Osteocyte (in vitro differentiated cells): Measurements from ENCODE around the gene CFAP61. TPM values are rescaled to one million over a fixed set of nuclear protein-coding genes. Genes with fewer than 3 reads are reported as not detected.

Experiments
- DNase-seq: peaks from one replicate; pipeline ENCODE4 v3.0.0; 2021; ENCODE audit warnings: mixed read lengths; ENCODE audit not compliant: unreplicated experiment; ENCODE audit errors: extremely low spot score
- H3K27ac Mint-ChIP-seq: one replicate; pipeline ENCODE4 v1.8.0; 2021; ENCODE audit warnings: mild to moderate bottlenecking, mixed read lengths; ENCODE audit not compliant: unreplicated experiment
- H3K27me3 Mint-ChIP-seq: one replicate; pipeline ENCODE4 v1.8.0; 2021; ENCODE audit warnings: mixed read lengths; ENCODE audit not compliant: unreplicated experiment
- H3K36me3 Mint-ChIP-seq: one replicate; pipeline ENCODE4 v1.8.0; 2021; ENCODE audit warnings: mixed read lengths; ENCODE audit not compliant: unreplicated experiment
- H3K4me1 Mint-ChIP-seq: one replicate; pipeline ENCODE4 v1.8.0; 2021; ENCODE audit warnings: mixed read lengths; ENCODE audit not compliant: unreplicated experiment
- H3K4me3 Mint-ChIP-seq: one replicate; pipeline ENCODE4 v1.8.0; 2021; ENCODE audit warnings: mild to moderate bottlenecking, moderate library complexity, mixed read lengths; ENCODE audit not compliant: unreplicated experiment
- H3K9me3 Mint-ChIP-seq: one replicate; pipeline ENCODE4 v1.8.0; 2021; ENCODE audit warnings: mixed read lengths; ENCODE audit not compliant: unreplicated experiment
- CTCF ChIP-seq: fragments of 200-600 bp; sonication (generic); IDR thresholded peaks from 2 replicates; pipeline ENCODE4 v1.5.0; 2021; ENCODE audit warnings: antibody characterized with exemption, mild to moderate bottlenecking, moderate library complexity
- total RNA-seq: library from RNA; stranded (reverse); gene quantifications from 2 replicates; pipeline ENCODE4 v1.2.1, GENCODE V29; 2021

Gene CFAP61
- total RNA-seq, 1 donor from 2014 or later: not detected

GRCh38 chr20:20010639-20011500 lies 41.5 kb upstream of the CFAP61 start:
- peaks cover 16% of the 10 kb centered on the region for H3K4me1 Mint-ChIP-seq
- no peak for TF ChIP-seq CTCF
- H3K4me3 Mint-ChIP-seq: peak overlapping the region; percentile 48
- no peaks in the 10 kb centered on the region for H3K27me3 Mint-ChIP-seq
- DNase-seq: no peak
- H3K27ac Mint-ChIP-seq: peak overlapping the region; percentile 86
- no peaks in the 10 kb centered on the region for H3K36me3 Mint-ChIP-seq
- H3K9me3 Mint-ChIP-seq: no peaks in the 10 kb centered on the region

GRCh38 chr20:20012541-20012940 lies 39.8 kb upstream of the CFAP61 start:
- Mint-ChIP-seq H3K36me3 (no peaks in the 10 kb centered on the region), H3K9me3 (no peaks in the 10 kb centered on the region), H3K4me3 (no peak overlapping the region), H3K4me1 (peaks cover 22% of the 10 kb centered on the region), H3K27me3 (no peaks in the 10 kb centered on the region), H3K27ac (no peak overlapping the region)
- TF ChIP-seq CTCF: no peak
- DNase-seq: no peak

- no peak for DNase-seq
- Mint-ChIP-seq H3K9me3 (no peaks in the 10 kb centered on the region), H3K4me3 (no peak overlapping the region), H3K27me3 (no peaks in the 10 kb centered on the region), H3K36me3 (peaks cover 6% of the 10 kb centered on the region), H3K4me1 (peaks cover 41% of the 10 kb centered on the region), H3K27ac (no peak overlapping the region)
- no peak for TF ChIP-seq CTCF
Measured at GRCh38 chr20:20014659-20015058, 37.7 kb upstream of the CFAP61 start.

GRCh38 chr20:20017001-20017843 lies 35.1 kb upstream of the CFAP61 start, which contains the start of gene NAA20:
Gene NAA20 (plus strand): TSS chr20:20017362. CDS start chr20:20017397, 35 bp downstream.
- TF ChIP-seq CTCF: peak; percentile 68
- H3K27me3 Mint-ChIP-seq: no peaks in the 10 kb centered on the region
- peaks cover 14% of the 10 kb centered on the region for H3K36me3 Mint-ChIP-seq
- peaks cover 42% of the 10 kb centered on the region for H3K4me1 Mint-ChIP-seq
- H3K4me3 Mint-ChIP-seq: peak within 1 kb of the TSS; percentile 87
- DNase-seq: peak; percentile 96
- H3K9me3 Mint-ChIP-seq: no peaks in the 10 kb centered on the region
- H3K27ac Mint-ChIP-seq: peak within 1 kb of the TSS; percentile 94

- TF ChIP-seq CTCF: no peak
- H3K4me1 Mint-ChIP-seq: peaks cover 42% of the 10 kb centered on the region
- no peaks in the 10 kb centered on the region for H3K27me3 Mint-ChIP-seq
- DNase-seq: no peak
- no peaks in the 10 kb centered on the region for H3K9me3 Mint-ChIP-seq
- H3K4me3 Mint-ChIP-seq: peak overlapping the region; percentile 87
- H3K27ac Mint-ChIP-seq: peak overlapping the region; percentile 68
- peaks cover 14% of the 10 kb centered on the region for H3K36me3 Mint-ChIP-seq
Measured at GRCh38 chr20:20017844-20018185, 34.5 kb upstream of the CFAP61 start.
